IMR-90 (cell line): ENCODE results near the gene GLCCI1. TPM values are rescaled to one million over a fixed set of nuclear protein-coding genes. Genes with fewer than 3 reads are reported as not detected.

Source experiments
- ATAC-seq: fragments of 200-7000 bp; cut with Tn5 transposase; 2 replicates; pipeline ENCODE4 v1.9.1; 2020; ENCODE audit warnings: low read depth, mild to moderate bottlenecking, moderate library complexity
- BruUV-seq: library from RNA; stranded (reverse); fragments of 400-500 nt; replicated peaks from 2 replicates; lab custom pipeline; 2021; lab: Mats Ljungman, UMichigan
- CTCF ChIA-PET: fragments of 300-600 bp; formaldehyde crosslinking; extraction: SDS; loops from one replicate; lab custom pipeline; 2021; ENCODE audit warnings: antibody characterized with exemption; lab: Yijun Ruan, JAX
- POLR2A ChIA-PET: fragments of 300-600 bp; sonication (Branson Sonifier 250); formaldehyde crosslinking; loops from one replicate; lab custom pipeline; 2022; ENCODE audit warnings: antibody characterized with exemption; ENCODE audit not compliant: unreplicated experiment; lab: Charles Lee
- DNase-seq: peaks from one replicate; pipeline ENCODE4 v3.0.0; 2013
- H2AFZ ChIP-seq: replicated peaks from 2 replicates; pipeline ENCODE3; 2013; ENCODE audit warnings: low read length, mild to moderate bottlenecking; ENCODE audit not compliant: poor library complexity
- H2AK5ac ChIP-seq: 2 replicates; pipeline ENCODE4 v1.6.1; 2013; ENCODE audit warnings: low read depth, low read length, inconsistent platforms
- H2AK9ac ChIP-seq: replicated peaks from 2 replicates; pipeline ENCODE3; 2013; ENCODE audit warnings: mild to moderate bottlenecking, low read depth, low read length, moderate library complexity; ENCODE audit not compliant: poor library complexity
- H2BK120ac ChIP-seq: 2 replicates; pipeline ENCODE4 v1.6.1; 2013; ENCODE audit warnings: low read depth, low read length, inconsistent platforms
- H2BK15ac ChIP-seq: 3 replicates; pipeline ENCODE4 v1.6.1; 2013; ENCODE audit warnings: low read depth, low read length, inconsistent platforms
- H2BK20ac ChIP-seq: 2 replicates; pipeline ENCODE4 v1.6.1; 2013; ENCODE audit warnings: low read depth, mild to moderate bottlenecking, inconsistent platforms, low read length, moderate library complexity
- H2BK5ac ChIP-seq: 2 replicates; pipeline ENCODE4 v1.6.1; 2013; ENCODE audit warnings: mild to moderate bottlenecking, low read depth, low read length, inconsistent platforms; ENCODE audit not compliant: poor library complexity, severe bottlenecking
- H3K14ac ChIP-seq: replicated peaks from 2 replicates; pipeline ENCODE4 v1.6.1; 2013; ENCODE audit warnings: low read depth, low read length, inconsistent platforms
- H3K18ac ChIP-seq: 2 replicates; pipeline ENCODE4 v1.6.1; 2013; ENCODE audit warnings: low read depth, low read length, control low read depth
- H3K23ac ChIP-seq: 2 replicates; pipeline ENCODE4 v1.6.1; 2013; ENCODE audit warnings: low read depth, low read length, inconsistent platforms
- H3K27ac ChIP-seq: 2 replicates; pipeline ENCODE4 v1.5.1; 2013; ENCODE audit warnings: mild to moderate bottlenecking, control low read depth, low read length; ENCODE audit not compliant: insufficient read depth
- H3K27me3 ChIP-seq: 2 replicates; pipeline ENCODE4 v1.6.1; 2013; ENCODE audit warnings: low read length; ENCODE audit not compliant: control insufficient read depth, insufficient read depth
- H3K36me3 ChIP-seq: 2 replicates; pipeline ENCODE4 v1.6.1; 2013; ENCODE audit warnings: low read length, mixed read lengths; ENCODE audit not compliant: control insufficient read depth, insufficient read depth
- H3K4ac ChIP-seq: 2 replicates; pipeline ENCODE4 v1.6.1; 2013; ENCODE audit warnings: low read depth, low read length, inconsistent platforms
- H3K4me1 ChIP-seq: 2 replicates; pipeline ENCODE4 v1.6.1; 2013; ENCODE audit warnings: low read length, mixed read lengths; ENCODE audit not compliant: control insufficient read depth, insufficient read depth
- H3K4me2 ChIP-seq: 2 replicates; pipeline ENCODE4 v1.6.1; 2013; ENCODE audit warnings: low read depth, mild to moderate bottlenecking, control low read depth, low read length, moderate library complexity
- H3K4me3 ChIP-seq: 2 replicates; pipeline ENCODE4 v1.5.1; 2013; ENCODE audit warnings: low read depth, mild to moderate bottlenecking, control low read depth, low read length, moderate library complexity; ENCODE audit not compliant: insufficient read depth
- H3K56ac ChIP-seq: 2 replicates; pipeline ENCODE4 v1.6.1; 2013; ENCODE audit warnings: low read length, inconsistent platforms; ENCODE audit not compliant: insufficient read depth; ENCODE audit errors: extremely low read depth
- H3K79me1 ChIP-seq, 2 experiments: 2 replicates each; pipeline ENCODE4 v1.6.1; 2013; ENCODE audit warnings: low read length in 2 of 2, inconsistent platforms in 1 of 2, low read depth in 1 of 2
- H3K9ac ChIP-seq: 2 replicates; pipeline ENCODE4 v1.6.1; 2013; ENCODE audit warnings: low read depth, low read length, control low read depth
- H3K9me1 ChIP-seq: 2 replicates; pipeline ENCODE4 v1.6.1; 2013; ENCODE audit warnings: low read length, inconsistent platforms; ENCODE audit not compliant: insufficient read depth
- H3K9me3 ChIP-seq: 2 replicates; pipeline ENCODE4 v1.6.1; 2013; ENCODE audit warnings: low read length; ENCODE audit not compliant: control insufficient read depth, insufficient read depth
- H4K20me1 ChIP-seq: 2 replicates; pipeline ENCODE4 v1.6.1; 2013; ENCODE audit warnings: low read length, inconsistent platforms; ENCODE audit not compliant: insufficient read depth
- H4K5ac ChIP-seq: 2 replicates; pipeline ENCODE4 v1.6.1; 2013; ENCODE audit warnings: mild to moderate bottlenecking, low read depth, low read length, control low read depth
- H4K8ac ChIP-seq, 2 experiments: 2 replicates each; pipeline ENCODE4 v1.6.1; 2013; ENCODE audit warnings: low read depth in 2 of 2, low read length in 2 of 2, control low read depth in 1 of 2, inconsistent platforms in 1 of 2
- H4K91ac ChIP-seq: 2 replicates; pipeline ENCODE4 v1.6.1; 2013; ENCODE audit warnings: low read depth, low read length, inconsistent platforms; ENCODE audit not compliant: insufficient read depth
- CEBPB ChIP-seq: IDR thresholded peaks from 2 replicates; pipeline ENCODE4 v1.6.1; 2012; ENCODE audit warnings: low read depth, low read length, improper control_type of control experiment
- FOS ChIP-seq: fragments of 150-350 bp; IDR thresholded peaks from 2 replicates; pipeline ENCODE4 v1.6.1; 2016; ENCODE audit warnings: low read depth, low read length
- MAFK ChIP-seq: IDR thresholded peaks from 2 replicates; pipeline ENCODE4 v1.6.1; 2012; ENCODE audit warnings: low read depth, low read length, improper control_type of control experiment
- RAD21 ChIP-seq: IDR thresholded peaks from 2 replicates; pipeline ENCODE4 v1.6.1; 2012; ENCODE audit warnings: low read length, improper control_type of control experiment
- RCOR1 ChIP-seq: IDR thresholded peaks from 2 replicates; pipeline ENCODE4 v1.6.1; 2012; ENCODE audit warnings: mild to moderate bottlenecking, low read length, improper control_type of control experiment; ENCODE audit not compliant: insufficient replicate concordance
- RFX5 ChIP-seq: IDR thresholded peaks from 2 replicates; pipeline ENCODE4 v1.8.0; 2012; ENCODE audit warnings: low read depth, mild to moderate bottlenecking, low read length, moderate library complexity
- SMC3 ChIP-seq: fragments of 150-350 bp; IDR thresholded peaks from 2 replicates; pipeline ENCODE4 v1.6.1; 2016; ENCODE audit warnings: low read depth, mild to moderate bottlenecking, antibody characterized with exemption, low read length, moderate library complexity
- WGBS, 2 experiments: methylation state at CpG; one replicate each; pipeline versions ENCODE4 v1.1.5 to v1.1.7; 2013; ENCODE audit warnings: missing lambda C conversion rate in 2 of 2; ENCODE audit not compliant: insufficient read length in 1 of 2; ENCODE audit errors: extremely low coverage in 2 of 2; 5-methylcytosine and 5-hydroxymethylcytosine counted together
- dilution Hi-C: fragments of 300-500 bp; cut with HindIII; formaldehyde crosslinking; loops from one replicate; pipeline ENCODE4 v1.14.3; 2018; ENCODE audit warnings: low sequenced_read_pairs; ENCODE audit not compliant: unreplicated experiment
- in situ Hi-C: fragments of 300-500 bp; cut with MboI; formaldehyde crosslinking; loops from 3 replicates; pipeline ENCODE4 v1.14.3; 2019; ENCODE audit warnings: low sequenced_read_pairs, inconsistent platforms, mixed read lengths
- intact Hi-C: fragments of 100-400 bp; cut with micrococcal nuclease; formaldehyde crosslinking; loops from 2 replicates; pipeline ENCODE4 v1.10.0; 2022
- polyA plus RNA-seq, 3 experiments: library from polyadenylated mRNA; depleted of rRNA; stranded (reverse); fragments of >200 nt; gene quantifications; 2 replicates each; pipeline ENCODE4 v1.2.3, GENCODE V29; 2012; ENCODE audit warnings: low replicate concordance in 1 of 3
- total RNA-seq: library from RNA; depleted of rRNA; stranded (reverse); fragments of >200 nt; gene quantifications from 2 replicates; pipeline ENCODE4 v1.2.3, GENCODE V29; 2012
- TF ChIP-seq, protein P1 (sequence below): fragments of 150-350 bp; IDR thresholded peaks from 2 replicates; pipeline ENCODE4 v1.6.1; 2017; ENCODE audit warnings: mild to moderate bottlenecking, antibody characterized with exemption, low read length, low read depth
- TF ChIP-seq, protein P2 (sequence below): fragments of 150-350 bp; IDR thresholded peaks from 2 replicates; pipeline ENCODE4 v1.6.1; 2016; ENCODE audit warnings: low read depth, mild to moderate bottlenecking, low read length, moderate library complexity, borderline replicate concordance

The GLCCI1 gene
- total and polyA plus RNA-seq, 2 of the 4 experiments (the other 2 are of a cell fraction): 4.1 to 6.2 TPM

DNA sequence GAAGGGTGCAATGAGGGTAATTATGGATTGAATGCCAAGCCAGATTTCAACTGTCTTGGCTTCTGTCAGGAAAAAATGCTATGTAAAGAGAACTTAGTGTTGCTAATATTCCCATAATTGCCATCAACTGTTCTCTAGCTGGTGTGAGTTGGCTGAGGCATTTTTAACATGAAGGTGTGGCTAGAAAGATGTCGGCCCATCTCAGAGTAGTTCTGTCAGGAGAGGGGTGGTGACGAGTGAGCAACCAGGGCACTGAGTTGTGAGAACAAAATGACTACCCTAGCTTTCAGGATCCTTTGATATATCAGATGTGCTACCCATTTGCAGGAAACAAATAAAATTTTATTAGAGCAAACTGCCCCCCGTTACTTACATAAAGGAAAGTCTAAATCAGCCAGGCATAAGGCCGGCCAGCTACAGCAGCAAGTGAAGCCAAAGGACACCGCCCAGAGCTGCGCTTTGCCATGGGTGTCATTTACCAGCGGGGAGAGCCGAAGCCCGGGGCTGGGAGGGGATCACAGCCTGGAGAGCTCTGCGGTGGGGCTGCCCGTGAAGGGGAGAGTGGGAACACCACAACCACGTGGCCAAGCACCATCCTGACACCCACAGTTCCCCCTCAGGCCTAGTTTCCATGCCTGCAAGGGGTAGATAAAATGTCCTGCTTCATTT is 151.9 kb downstream of the GLCCI1 start:
- DNase-seq (no peak), ATAC-seq (no peak)
- no peak overlapping the region for H2AFZ ChIP-seq
- H2BK120ac ChIP-seq: no peak overlapping the region
- in situ Hi-C loops (no loop called here), intact Hi-C loops (no loop called here), dilution Hi-C loops (no loop called here)
- no peak overlapping the region for H2BK5ac ChIP-seq
- H3K36me3 ChIP-seq: no peaks in the 10 kb centered on the region
- no peak overlapping the region for H3K4me3 ChIP-seq
- TF ChIP-seq RFX5 (no peak), RCOR1 (no peak), CEBPB (no peak), FOS (no peak), MAFK (no peak), RAD21 (no peak), SMC3 (no peak)
- TF ChIP-seq, protein P1, sequence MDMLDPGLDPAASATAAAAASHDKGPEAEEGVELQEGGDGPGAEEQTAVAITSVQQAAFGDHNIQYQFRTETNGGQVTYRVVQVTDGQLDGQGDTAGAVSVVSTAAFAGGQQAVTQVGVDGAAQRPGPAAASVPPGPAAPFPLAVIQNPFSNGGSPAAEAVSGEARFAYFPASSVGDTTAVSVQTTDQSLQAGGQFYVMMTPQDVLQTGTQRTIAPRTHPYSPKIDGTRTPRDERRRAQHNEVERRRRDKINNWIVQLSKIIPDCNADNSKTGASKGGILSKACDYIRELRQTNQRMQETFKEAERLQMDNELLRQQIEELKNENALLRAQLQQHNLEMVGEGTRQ: no peak
- TF ChIP-seq, protein P2, sequence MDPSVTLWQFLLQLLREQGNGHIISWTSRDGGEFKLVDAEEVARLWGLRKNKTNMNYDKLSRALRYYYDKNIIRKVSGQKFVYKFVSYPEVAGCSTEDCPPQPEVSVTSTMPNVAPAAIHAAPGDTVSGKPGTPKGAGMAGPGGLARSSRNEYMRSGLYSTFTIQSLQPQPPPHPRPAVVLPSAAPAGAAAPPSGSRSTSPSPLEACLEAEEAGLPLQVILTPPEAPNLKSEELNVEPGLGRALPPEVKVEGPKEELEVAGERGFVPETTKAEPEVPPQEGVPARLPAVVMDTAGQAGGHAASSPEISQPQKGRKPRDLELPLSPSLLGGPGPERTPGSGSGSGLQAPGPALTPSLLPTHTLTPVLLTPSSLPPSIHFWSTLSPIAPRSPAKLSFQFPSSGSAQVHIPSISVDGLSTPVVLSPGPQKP: no peak
- H3K27ac ChIP-seq: no peak overlapping the region
- no TSS peak for BruUV-seq
- H3K4ac ChIP-seq: no peak overlapping the region
- no peak overlapping the region for H3K14ac ChIP-seq
- CTCF ChIA-PET: interaction anchor here (0.5 to 0.6 kb wide), 2 partner anchors 85 to 168 kb away, joined by 4 read pairs; no protein-coding TSS in a partner anchor
- H2BK15ac ChIP-seq: no peak overlapping the region
- no peak overlapping the region for H3K9ac ChIP-seq
- H3K23ac ChIP-seq: no peak overlapping the region
- H2AK9ac ChIP-seq: no peak overlapping the region
- no peak overlapping the region for H2BK20ac ChIP-seq
- no peak overlapping the region for H3K4me2 ChIP-seq
- H3K9me1 ChIP-seq: no peaks in the 10 kb centered on the region
- H4K8ac ChIP-seq: no peak overlapping the region
- H4K20me1 ChIP-seq: no peaks in the 10 kb centered on the region
- no peak overlapping the region for H4K91ac ChIP-seq
- no peak overlapping the region for H4K5ac ChIP-seq
- no peaks in the 10 kb centered on the region for H3K79me1 ChIP-seq
- 87% methylated on average over 7 of the region's 12 CpGs; no CpG with 5 or more reads in 1 of the 2 experiments for WGBS, 2 experiments
- POLR2A ChIA-PET: no interaction called here
- H3K18ac ChIP-seq: no peak overlapping the region
- no peak overlapping the region for H2AK5ac ChIP-seq
- H3K9me3 ChIP-seq: no peaks in the 10 kb centered on the region
- H3K27me3 ChIP-seq: no peaks in the 10 kb centered on the region; the same call in 1 of the 2 replicates
- no peak overlapping the region for H3K56ac ChIP-seq
- no peaks in the 10 kb centered on the region for H3K4me1 ChIP-seq
